HG03354 (cell line): ENCODE results near the gene ANKRD13C.

Experiments
- ATAC-seq: cut with Tn5 transposase; IDR thresholded peaks from one replicate; pipeline ENCODE4 v1.9.1; 2021; ENCODE audit warnings: mild to moderate bottlenecking; ENCODE audit not compliant: unreplicated experiment, poor library complexity, severe bottlenecking

The ANKRD13C gene

DNA sequence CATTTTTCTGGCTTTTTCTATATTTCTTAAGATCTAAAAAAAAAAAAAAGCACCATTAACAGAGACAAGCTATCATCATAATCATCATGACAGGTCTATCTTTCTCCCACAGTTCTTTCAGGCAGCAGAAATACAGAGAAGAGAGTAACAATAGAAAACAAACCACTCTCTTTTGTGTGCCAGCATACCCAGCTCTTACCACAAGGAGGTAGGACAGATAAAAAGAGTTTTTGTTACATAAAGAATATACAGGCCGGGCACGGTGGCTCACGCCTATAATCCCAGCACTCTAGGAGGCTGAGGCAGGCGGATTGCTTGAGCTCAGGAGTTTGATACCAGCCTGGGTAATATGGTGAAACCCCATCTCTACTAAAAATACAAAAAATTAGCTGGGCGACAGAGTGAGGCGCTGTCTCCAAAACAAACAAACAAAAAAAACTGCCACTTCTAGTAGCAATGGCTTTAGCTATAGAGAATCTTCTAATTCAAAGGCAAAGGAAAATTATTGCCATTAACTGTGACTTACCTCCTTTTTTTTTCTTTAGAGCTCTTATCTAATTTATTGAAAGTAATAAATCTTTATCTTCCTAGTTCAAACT, 39.7 kb downstream of the ANKRD13C start:
- ATAC-seq = no peak

DNA sequence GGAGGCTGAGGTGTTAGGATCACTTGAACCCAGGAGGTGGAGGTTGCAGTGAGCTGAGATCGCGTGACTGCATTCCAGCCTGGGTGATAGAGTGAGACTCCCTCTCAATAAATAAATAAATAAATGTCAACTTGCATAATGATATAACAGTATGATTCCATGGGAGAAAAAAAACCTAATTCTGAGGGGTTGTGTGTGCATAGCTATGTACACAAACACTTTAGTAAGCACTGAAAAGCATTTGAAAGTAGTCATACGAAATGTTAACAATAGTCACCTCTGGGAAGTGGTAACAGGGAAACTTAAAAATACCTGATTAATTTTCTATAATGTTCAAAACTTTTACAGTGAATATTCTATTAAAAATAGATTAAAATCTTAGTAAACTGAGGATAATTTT, 43.2 kb downstream of the ANKRD13C start:
- ATAC-seq = no peak

DNA sequence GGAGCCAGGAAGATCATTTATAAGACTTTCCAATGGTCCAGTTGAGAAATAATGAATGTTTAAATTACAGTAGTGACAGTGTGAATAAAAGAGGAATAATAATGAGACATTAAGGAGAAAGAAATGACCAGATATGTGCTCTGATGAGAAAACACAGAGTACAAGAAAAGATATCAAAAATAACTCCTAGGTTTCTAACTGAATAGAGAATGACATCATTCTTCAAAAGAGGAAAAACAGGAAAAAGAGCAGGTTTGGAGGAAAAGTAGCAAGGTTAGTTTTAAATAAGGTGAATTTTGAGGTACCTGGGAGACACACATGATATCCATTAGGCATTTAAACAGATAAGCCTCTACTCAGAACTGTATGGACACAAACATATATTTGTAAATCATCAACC, 55.0 kb downstream of the ANKRD13C start:
- ATAC-seq = no peak

DNA sequence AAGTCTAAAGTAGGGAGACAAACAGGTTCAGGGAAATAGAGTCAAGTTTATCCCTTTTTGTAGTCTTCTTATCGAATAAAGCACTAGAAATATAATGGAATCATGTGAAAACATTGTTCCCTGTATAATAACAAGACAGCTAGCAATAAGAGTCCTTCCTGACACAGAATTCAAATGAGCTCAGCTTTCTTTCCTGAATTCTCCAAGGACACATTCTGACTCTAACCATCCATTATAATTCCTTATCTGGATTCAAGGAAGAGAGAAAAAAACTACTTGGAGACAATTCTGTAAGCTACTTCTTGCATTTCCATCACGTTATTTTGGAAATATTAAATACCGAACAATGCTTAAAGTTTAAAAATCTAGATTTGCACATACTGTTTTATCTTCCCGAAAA, 58.8 kb downstream of the ANKRD13C start:
- no peak for ATAC-seq

DNA sequence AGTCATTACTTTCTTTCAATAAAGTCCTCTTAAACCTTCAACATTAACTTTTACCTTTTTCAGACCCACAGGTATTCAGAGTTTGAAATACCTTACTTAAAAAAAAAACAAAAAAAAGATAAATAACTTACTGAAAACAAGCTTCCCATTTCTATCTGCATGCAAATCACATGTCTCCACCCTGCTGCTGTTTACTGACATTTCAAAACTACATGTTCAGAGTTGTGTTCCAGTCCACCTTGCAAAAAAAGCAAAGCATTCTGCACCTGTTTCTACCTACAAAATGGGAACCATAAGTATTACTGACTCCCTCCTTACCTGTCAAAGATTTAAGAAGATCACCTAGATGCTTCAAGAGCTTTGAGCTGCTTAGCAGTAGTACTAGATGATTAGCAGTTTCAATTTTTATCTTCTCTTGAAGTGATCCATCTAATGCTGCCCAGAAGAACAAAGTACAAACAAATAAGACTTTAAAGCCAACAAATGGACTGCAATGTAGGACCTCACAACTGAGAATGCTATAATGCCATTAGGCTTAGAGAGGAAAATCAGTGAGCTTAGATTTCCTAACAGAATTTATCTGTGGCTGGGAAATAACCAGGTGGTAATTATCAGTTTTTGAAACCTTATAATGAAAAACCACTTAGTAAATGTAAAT, 61.2 kb downstream of the ANKRD13C start:
- no peak for ATAC-seq

DNA sequence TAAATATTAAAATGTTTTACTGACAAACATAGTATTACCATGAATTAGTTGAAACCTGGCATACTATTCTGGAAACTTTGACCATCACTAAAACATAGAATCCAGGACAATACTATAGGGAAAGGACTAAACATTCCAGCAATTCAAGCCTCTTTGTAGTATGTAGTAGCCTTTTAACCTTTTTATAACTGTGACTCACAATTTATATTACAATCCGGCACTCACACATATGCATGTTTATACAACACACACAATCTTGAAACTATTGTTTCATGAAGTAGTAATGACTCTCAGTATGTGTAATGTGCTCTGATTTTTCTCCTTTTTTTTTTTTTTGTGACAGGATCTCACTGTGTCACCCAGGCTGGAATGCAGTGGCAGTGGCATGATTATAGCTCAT, 64.3 kb downstream of the ANKRD13C start:
- no peak for ATAC-seq

DNA sequence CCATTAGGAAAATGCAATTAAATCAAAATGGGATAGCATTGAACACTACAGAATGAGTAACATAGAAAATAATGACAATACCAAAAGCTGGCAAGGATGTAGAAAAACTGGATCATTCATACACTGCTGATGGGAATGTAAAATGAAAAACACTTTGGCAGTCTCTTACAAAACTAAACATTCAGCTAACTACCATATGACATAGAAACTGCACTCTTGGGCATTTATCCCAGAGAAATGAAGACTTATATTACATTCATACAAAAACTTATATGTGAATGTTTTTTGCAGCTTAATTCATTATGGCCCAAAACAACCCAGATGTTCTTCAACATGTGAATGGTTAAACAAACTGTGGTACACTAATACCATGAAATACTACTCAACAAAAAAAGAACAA, 66.4 kb downstream of the ANKRD13C start:
- no peak for ATAC-seq

DNA sequence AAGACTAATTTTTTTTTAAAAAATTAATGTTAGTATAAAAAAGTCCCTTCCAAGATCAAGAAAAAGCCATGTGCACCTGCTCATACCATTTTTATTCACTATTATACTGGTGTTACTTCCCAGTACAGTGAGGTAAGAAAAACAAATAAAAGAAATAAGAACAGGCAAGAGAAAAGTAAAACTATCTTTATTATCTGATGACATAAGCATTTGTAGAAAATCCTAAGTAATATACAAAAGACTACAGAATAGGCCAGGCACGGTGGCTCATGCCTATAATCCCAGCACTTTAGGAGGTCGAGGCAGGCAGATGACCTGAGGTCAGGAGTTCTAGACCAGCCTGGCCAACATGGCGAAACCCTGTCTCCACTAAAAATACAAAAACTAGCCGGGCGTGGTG, 68.1 kb downstream of the ANKRD13C start:
- no peak for ATAC-seq

DNA sequence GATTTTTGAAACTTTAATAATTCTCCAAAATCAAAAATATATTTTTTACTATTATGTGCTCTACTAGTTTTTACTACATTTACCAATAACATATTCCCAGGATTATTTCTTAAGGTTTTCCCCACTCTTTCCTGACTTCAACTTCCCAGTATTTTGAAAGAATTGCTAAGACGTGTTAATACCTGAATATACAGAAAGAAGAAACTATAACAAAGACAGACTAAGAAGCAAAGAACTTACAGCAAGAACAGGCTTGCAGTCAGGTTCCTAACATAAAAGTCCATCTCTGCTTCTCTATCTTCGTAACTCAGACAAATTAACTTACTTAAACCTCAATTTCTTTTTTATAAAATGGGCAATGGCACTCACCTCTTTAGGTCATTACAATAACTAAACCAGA, 70.2 kb downstream of the ANKRD13C start:
- ATAC-seq = no peak

DNA sequence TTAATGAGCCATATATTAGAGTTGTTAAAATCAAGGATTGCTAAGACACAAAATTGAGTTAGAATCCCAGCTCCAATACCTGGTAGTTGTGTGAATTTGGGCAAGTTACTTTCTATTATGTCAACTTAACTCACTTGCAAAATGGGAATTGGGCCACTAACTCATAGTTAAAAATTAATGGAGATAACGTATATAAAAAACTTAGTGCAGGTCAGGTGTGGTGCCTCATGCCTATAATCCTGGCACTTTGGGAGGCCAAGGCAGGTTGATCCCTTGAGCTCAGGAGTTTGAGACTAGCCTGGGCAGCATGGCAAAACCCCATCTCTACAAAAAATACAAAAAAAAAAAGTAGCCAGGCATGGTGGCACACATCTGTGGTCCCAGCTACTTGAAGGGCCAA, 75.8 kb downstream of the ANKRD13C start:
- no peak for ATAC-seq

DNA sequence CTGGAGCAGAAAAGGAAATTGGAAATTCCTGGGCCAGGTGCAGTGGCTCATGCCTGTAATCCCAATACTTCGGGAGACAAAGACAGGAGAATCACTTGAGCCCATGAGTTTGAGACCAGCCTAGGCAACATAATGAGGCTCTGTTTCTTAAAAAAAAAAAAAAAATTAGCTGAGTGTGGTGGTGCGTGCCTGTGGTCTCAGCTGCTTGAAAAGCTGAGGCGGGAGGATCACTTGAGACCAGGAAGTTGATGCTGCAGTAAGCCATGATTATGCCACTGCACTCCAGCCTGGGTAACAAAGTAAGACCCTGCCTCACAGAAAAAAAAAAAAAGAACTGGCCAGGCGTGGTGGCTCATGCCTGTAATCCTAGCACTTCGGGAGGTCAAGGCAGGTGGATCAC, 76.6 kb downstream of the ANKRD13C start:
- no peak for ATAC-seq

DNA sequence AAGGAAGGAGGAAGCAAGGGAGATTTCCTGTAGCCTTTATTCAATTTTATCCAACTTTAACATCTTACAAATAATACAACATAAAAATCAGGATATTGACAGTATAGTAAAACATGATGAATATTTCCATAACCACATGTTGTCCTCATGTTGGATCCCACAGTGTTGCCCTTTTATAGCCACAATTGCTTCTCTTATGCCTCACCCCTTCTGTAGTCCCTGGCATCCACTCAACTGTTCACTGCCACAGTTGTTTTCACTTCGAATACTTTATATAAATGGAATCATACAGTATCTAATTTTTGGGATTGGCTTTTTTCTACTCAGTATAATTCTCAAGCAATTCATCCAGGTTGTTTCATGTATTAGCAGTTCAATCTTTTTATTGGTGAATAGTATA, 88.6 kb downstream of the ANKRD13C start:
- no peak for ATAC-seq

DNA sequence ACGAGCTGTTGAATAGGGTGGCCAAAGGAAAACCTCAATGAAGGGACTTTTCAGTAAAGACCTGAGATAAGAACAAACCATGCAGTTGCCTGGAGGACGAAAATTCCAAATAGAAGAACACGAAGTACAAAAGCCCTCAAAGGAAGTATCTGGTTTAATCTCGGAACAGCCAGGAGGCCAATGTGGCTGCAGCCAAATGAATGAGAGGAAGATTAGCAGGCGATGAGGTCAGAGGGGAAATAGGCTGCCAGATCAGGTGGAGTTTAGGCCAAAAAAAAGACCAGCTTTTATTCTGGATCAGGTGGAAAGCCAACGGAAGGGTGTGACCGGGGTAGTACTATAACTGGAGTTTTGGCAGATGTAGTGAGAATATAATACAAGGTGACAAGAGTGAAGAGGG, 89.7 kb downstream of the ANKRD13C start:
- ATAC-seq = no peak

DNA sequence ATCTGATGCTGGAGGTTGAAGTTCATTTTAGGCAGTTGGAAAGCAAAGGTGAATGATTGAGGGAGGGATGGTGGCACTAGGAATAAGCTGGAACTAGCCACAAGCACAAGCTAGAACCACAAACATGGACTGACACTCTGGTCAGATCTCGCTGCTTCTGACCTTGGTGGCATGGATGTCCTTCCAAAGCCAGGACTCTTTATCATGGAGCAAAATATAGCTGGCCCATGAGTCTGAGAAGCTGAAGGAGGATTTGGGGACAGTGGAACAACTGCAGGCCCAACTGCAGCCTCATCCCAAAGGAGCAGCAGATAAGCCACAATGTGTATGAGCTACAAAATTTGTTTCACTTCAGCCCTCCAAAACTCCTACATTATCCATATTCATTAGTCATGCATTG, 97.9 kb downstream of the ANKRD13C start:
- no peak for ATAC-seq

DNA sequence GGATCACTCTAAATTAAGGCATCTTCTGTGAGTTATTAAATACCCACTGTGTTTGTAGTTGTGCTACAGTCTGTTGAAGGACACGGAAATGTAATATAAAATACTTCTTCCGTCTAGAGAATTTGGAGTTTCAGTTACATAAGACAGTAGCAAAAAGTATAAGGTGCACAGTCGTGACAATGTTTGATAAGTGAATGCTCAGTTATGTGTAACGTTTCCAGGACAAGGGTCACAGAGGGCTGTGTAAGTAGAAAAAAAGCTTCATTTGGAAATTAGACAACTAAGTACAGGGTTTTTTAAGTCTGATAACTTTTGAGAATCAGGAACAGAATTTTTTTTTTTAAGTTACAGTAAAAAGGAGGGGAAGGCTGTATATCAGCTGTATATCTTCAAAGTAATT, 105.8 kb downstream of the ANKRD13C start:
- ATAC-seq = no peak

DNA sequence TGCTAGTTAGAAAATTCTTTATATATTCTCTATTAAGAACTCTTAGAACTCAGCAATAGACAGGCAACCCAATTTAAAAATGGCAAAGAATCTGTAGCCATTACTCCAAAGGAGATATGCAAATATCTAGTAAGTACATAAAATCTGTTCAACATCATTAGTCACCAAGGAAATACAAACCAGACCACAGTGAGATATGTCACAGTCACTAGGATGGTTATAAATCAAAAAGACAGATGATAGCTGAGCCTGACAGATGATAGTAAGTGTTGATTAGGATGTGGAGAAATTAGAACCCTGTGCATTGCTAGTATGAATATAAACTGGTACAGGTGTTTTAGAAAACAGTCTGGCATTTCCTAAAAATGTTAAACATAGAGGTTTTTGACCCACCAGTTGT, 106.8 kb downstream of the ANKRD13C start:
- ATAC-seq = no peak

DNA sequence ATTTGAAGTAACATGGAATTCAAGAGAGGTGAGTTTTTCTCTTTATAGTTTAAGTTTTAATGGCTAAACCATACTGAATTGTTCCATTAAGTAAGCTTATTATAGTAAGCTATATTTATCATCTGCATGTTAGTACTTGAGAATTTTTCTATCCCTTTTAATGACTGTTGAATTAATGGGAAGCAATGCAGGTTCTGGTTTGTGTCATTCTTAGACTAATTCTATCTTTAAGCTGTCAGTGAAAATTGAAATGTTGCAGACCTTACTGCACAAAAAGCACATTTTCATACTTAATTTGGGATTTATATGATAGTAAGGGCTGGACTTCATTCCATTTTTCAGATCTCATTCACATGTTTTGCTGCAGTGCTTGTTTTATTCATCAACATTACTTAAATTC, 107.4 kb downstream of the ANKRD13C start:
- ATAC-seq = no peak

DNA sequence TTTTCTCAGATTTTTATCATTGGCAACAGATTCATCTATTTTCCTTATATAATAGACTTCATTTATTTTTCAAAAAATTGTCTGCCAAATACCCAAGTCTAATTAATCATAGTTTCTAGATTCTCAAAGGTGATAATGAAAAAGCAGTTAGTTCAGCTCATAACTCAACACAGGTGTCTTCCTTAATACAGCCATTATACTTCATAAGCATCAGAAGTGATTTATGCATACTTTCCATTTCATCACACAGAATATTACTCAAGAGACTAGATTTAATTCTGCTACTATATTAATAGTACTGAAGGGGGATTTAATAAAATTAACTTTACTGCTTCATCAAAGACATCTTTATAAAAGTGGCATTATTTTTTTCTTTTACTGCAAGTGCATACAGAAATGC, 114.6 kb downstream of the ANKRD13C start:
- ATAC-seq = no peak

DNA sequence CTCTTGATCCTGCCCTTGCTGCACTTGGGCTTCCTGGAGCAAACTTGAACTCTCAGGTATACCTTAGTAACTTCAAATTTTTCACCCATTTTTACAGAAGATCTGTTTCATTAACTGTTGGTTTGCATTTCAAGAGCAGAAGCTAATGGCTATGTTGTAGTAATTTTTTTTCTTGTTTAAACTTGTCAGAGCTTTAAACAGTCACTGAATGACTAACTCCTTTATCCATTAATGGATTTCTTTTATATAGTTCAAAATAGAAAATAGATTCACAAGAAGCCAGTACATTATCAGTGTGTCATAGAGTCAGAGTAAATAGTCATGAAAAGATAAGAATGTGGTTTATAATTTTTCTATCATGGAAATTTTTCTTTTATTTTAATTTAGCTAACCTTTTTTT, 119.8 kb downstream of the ANKRD13C start:
- no peak for ATAC-seq

DNA sequence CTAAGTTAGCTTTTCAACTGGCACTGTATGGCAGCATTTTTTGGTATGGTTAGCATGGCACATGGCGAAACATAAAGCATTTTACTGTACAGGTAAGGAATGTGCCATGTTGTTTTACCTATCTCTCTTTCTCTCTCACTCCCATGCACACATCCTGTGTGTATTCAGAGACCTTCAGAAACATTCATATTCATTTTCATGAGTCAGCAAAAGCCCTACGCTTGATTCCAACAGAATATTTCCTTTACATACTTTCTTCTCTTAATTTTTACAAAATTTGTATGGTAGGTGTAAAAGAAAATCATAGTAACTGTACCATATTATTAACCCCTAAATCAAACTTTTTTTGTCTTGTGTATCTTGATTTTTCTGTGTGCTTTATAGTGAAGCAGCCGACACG, 123.0 kb downstream of the ANKRD13C start:
- ATAC-seq = no peak

DNA sequence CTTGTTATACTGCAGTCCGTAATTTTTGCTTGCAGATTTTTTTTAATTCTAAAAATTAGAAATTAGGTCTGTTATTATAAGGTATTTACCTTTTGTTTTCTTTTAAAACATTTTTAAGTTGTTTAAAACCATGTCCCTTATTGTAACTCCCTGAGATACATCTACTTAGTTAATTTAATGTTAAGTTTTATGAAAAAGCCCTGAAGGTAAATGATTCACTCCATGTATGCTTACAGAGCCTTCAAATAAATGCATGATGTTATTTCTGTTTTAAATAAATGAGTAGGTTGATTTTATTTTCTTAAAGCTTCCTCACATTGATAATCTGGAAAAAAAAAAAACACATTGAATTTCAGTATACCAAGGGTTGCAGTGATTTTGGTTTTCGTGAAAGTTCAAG, 125.9 kb downstream of the ANKRD13C start:
- ATAC-seq = no peak

DNA sequence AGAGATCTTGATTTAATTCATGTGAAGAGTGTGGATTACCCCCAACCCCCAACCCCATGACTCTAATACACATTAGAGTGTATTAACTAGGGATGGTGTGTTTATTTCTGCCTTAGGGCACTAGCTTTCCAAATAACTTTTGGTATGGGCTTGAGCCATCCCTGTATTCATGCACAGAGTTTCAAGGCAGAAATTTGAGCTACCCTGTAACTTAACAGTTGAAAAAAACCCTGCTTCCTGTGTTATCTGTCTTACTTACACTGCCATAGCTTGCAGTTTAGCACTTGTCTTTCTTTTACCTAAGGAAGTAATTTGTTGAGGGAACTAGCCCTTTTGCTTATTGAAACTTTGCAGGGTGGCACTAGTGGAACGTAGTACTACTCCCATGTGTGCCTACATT, 127.1 kb downstream of the ANKRD13C start:
- ATAC-seq = no peak
